ACHN (cell line): Measurements from ENCODE around the gene CCIN.

Source experiments
- DNase-seq: peaks from one replicate; pipeline ENCODE4 v3.0.0-alpha.2; 2015
- in situ Hi-C: cut with HindIII; loops from 2 replicates; pipeline ENCODE4 v1.10.0; 2017; ENCODE audit warnings: low sequenced_read_pairs, low pct_ligation_motif_present, low pct_unique_long_range_greater_than_20kb

Gene CCIN

DNA sequence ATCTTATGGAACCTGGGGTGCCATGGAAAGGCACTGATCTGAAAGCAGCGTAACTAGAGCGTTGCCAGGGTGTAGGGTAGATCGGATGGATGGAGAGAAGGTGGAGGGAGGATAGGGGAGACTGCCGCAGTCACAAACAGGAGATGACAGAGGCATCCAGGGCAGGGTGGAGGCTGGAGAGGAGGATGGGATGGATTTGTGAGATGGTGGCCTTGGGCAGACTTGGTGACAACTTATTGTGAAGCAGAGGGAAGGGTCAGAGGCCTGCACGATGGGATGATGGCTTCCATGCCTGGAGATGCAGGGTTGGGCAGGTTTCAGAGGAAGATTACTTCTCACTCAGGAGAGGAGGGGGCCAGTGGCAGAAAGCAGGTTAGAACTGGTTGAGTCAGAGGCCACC, 30.3 kb upstream of the CCIN start:
- no peak for DNase-seq
- in situ Hi-C loops, result no loop called here

DNA sequence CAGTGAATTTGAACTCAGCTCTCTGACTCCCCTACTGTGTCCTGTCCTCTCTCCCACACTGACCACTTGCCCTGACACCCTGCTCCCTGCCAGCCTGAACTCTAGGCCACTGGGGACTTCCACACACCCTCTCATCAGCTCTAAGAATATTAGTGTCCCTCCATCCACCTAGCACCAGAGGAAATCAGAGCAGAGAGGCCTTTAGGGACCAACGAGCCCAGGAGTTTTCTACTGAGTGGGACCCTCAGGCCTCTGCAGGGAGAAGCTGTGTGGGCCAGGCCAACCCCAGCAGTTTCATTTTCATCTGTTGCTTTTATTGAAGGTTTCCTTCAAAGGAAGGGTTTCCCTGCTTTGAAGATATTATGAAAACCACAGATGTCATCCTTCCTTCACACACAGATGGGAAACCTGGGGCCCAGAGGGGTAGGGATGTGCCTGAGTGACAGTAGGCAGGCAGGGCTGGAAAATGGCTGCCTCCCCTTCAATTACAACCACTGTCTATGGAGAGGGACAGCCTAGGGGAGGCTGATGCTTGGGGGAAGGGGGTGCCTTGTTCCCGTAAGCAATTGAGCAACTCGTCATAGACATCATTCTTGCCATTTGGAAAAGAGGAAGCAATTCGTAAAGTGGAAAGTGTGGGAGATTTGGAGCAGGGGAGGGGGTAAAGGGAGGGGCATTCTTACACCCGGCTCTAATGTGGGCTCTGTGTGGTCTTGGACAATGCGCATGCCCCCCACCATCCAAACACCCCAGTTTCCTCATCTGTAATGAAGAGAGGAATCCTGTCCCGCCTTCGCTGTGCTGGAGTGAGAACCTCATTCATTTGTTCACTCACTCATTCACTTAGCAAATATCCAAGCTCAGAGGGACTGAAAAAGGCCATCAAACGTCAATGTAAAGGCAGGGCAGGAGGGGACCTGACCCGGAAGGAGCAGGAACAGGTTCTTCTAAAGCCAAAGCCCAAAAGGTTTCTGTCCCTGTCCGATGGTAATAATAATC, 28.8 kb upstream of the CCIN start:
- in situ Hi-C loops, result no loop called here
- no peak for DNase-seq

DNA sequence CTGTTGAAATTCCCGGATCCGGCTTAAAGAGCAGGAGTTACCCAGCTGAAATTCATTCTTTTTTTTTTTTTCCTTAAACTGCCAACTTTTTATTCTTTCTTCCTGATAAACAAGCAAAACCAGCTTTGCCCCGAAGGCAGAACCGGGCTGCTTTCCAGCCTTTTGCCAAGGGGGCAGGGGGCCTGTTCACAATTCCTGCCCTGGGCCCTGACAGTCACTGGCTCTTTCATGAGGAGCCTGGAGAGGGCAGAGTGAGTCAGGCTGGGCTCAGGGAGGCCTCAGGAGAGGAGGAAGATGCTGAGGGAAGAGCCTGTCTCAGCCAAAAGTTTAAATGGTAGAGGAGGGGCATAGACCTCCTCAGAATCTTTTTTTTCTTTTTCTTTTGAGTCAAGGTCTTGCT, 27.9 kb upstream of the CCIN start:
- in situ Hi-C loops, result no loop called here
- DNase-seq, result peak; percentile 36

DNA sequence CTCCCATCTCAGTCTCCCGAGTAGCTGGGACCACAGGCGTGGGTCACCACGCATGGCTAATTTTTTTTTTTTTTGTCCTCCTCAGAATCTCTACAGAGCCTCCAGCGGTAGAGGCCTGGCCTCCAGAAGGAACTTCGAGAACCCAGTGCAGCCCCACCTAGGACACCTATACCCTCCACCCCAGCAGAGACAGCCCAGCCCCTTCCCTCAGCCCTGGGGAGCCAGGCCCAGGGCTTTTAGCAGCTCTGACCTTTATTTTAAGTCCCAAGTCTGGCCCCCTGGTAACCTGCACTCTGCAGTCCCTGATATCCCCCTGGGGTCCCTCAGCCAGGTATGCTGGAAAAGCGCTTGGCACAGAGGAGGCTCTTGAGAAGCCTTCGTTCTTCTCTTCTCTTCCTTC, 27.4 kb upstream of the CCIN start:
- DNase-seq, result no peak
- in situ Hi-C loops, result no loop called here

DNA sequence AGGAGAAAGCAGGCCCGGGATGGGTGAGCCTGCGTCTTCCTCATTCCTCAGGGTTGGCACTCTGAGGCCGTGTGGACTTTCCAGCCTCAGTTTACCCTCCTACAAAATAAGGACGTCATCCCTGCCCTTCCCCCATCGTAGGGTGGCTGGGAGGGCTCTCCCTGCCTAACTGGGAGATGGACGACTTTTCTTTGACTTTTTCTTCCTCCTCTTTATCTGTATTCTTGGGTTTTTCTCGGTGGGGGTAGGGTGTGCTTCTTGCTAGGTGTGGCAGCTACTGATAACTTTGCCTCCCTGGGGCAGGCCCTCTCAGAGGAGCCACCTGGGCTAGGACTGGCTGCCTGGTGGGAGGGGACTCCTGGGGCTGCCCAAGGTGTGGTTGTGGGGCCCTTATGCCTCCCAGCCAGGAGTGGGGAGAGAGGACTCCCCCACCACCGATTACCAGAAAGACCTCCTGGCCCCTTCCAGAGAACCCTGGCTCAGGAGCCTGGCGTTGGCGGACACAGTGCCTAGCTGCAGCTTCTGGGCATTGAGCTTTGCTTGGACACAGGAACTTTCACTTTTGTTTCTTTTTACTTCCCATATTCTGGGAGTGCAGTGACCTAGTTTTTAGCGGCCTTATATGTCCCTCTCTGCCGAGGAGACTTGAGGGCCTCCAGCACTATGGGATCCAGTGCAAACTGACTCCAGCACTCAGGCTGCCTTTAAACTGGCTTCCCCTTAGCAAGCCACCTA, 26.5 kb upstream of the CCIN start:
- DNase-seq, result no peak
- in situ Hi-C loops, result no loop called here

DNA sequence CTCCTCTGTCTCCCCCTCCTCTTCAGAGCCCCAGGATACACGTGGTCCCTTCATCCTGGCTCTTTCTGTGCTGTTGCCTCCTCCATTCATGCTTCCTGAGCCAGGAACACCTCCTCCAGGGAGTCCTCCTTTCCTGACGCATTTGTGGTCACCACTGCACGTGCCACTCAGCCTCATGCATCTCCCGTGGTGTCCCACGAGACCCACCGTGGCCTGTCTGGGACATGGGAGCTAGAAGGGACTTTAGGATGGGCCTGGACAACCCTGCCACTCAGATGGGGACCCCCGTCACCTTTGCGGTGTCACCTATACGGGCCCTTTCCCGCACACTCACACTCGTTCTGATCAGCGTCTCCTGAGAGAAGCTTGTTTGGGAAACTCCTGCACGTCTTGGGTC, 25.9 kb upstream of the CCIN start:
- no peak for DNase-seq
- in situ Hi-C loops, result no loop called here

DNA sequence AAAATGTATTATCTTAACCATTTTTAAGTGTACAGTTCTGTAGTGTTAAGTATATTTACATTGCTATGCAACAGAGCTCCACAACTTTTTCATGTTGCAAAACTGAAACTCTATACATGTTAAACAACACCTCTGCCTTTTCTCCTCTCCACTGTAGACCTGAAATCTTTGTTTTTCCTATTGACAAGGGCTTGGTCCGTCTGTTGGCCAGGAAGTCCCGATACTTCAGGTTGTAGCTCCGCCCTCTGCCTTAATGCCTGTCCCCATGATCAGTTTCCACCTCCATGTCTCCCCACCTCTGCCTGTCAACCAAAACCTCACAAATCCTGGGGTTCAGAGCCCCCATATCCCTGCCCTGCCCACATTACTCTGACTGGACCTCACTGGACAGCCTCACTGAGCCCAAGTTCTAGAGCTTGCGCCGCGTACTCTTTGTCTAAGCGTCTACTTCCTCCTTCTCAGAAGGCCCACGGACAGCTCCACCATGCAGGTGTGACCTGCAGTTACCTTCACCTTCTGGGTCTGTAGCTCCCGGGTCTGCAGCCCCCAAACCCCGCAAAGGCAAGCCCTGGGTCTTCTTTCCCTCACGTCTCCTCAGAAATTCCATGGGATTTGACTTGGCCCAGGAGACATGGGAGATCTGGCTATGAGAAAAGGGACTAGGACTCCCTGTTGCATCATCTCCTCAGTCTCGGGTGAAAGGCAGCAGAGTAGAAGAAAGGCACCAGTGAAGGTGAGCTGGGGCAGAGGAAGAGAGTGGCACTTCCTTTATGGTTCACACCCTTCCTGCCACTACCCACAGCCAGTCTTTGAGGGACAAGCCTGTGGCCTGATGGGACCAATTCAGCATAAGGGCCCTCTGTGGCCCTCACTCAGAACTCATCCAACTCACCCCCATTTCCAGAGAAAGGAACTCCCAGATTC, 24.6 kb upstream of the CCIN start:
- in situ Hi-C loops, result no loop called here

DNA sequence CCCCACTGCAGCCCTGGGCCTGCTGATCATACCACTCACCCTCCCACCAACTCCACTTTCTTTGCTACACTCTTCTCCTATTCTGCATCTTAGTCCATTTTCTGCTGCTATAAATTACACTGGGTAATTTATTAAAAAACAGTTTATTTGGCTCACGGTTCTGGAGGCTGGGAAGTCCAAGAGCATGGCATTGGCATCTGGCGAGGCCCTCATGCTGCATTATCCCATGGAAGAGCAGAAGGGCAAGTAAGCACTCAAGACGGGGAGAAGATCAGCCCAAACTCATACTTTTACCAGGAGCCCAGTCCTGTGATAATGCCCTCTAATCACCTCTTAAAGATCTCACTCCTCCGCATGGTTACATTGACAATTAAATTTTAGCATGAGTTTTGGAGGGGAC, 23.2 kb upstream of the CCIN start:
- in situ Hi-C loops, result no loop called here
- no peak for DNase-seq

More for the DNA sequence above, 24.6 kb upstream of the CCIN start:
- DNase-seq, result no peak

DNA sequence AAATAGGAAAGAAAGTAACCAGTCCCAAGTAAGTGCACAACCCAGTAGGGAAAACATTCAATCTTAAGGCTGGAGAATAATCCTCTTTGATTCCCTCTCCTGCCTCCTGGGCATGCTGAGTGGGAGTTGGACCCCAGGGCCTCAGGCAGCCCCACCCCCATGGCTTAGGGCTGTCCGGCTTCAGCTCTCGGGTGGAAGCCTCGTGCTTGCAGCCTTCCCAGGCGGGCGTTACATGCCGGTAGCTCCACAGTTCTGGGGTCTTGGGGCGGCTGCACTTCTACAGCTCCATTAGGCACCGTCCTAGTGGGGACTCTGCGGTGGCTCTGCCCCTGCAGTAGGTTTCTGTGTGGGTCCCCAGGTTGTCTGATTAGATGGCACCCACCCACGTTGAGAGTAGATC, 22.5 kb upstream of the CCIN start:
- DNase-seq, result no peak
- in situ Hi-C loops, result no loop called here

DNA sequence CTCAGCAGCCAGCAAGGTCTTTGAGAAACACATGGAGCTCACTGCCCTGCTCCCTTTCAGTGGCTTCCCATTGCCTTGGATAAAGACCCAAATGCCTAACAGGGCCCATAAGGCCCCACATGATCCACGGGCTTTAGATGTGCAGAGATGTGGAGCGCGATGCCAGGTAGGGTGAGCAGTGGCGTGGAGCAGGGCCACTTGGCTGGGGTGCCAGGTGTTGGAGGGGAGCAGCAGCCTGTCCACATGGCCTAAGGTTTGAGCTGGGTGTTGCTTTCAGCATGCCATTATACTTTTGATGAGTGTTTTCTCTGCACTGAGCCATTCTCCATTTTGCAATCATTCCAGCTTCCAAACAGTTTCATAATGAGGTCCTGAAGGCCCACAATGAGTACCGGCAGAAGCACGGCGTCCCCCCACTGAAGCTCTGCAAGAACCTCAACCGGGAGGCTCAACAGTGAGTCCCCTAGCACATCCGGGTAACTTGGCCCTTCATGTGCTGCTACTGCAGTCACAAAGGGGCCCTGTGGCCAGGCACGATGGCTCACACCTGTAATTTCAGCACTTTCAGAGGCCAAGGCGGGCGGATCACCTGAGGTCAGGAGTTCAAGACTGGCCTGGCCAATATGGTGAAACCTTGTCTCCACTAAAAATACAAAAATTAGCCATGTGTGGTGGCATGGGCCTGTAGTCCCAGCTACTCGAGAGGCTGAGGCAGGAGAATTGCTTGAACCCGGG, 21.6 kb upstream of the CCIN start:
- in situ Hi-C loops, result no loop called here
- DNase-seq, result no peak

DNA sequence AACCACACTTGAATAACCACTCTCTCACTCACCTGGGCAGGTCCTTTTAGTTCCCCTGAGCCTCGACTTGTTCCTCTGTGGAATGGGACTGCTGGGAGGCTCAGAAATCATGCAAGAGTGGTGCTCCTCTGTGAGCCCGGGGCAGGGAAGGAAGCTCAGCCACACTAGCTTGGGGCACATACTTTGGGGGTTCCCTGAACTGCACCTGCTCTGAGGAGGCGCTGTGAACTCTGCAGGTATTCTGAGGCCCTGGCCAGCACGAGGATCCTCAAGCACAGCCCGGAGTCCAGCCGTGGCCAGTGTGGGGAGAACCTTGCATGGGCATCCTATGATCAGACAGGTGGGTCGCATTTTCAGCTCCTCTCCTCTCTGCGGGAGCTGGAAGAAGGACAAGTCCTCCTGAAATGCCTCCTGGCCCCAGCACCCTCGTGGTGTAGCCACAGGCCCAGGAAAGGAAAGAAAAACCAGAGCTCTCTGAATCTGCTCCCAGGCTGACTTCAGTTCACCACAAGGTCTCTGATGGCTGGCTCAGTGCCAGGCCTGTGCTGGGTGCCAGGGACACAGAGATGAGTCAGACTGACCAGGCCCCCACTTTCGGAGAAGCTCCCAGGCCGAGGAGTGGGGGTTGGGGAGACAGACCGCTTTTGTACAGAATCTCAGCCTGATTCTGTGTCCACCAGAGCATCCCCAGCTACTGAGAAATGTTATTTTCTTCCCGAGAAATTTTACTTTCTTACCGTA, 20.7 kb upstream of the CCIN start:
- DNase-seq, result peak; percentile 96
- in situ Hi-C loops, result no loop called here

DNA sequence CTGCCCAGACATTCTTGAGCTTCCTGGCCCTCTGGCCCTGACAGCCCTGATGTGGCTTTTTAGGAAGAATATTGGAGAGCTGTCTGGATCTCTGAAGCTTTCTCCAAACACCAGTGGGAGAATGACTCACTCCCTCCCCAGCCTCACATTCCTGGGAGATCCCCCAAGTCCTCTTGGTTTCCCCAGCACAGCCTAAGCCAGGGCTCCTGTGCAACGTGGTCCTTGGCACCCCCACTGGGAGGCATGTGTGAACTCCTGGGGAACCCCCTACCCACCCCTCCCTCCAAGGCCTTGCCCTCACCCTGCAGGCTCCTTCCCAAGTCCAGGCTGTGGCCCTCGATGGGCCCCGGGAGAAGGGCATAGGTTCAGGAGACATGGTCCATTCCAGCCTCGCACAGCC, 20.0 kb upstream of the CCIN start:
- in situ Hi-C loops, result no loop called here
- DNase-seq, result peak; percentile 64

DNA sequence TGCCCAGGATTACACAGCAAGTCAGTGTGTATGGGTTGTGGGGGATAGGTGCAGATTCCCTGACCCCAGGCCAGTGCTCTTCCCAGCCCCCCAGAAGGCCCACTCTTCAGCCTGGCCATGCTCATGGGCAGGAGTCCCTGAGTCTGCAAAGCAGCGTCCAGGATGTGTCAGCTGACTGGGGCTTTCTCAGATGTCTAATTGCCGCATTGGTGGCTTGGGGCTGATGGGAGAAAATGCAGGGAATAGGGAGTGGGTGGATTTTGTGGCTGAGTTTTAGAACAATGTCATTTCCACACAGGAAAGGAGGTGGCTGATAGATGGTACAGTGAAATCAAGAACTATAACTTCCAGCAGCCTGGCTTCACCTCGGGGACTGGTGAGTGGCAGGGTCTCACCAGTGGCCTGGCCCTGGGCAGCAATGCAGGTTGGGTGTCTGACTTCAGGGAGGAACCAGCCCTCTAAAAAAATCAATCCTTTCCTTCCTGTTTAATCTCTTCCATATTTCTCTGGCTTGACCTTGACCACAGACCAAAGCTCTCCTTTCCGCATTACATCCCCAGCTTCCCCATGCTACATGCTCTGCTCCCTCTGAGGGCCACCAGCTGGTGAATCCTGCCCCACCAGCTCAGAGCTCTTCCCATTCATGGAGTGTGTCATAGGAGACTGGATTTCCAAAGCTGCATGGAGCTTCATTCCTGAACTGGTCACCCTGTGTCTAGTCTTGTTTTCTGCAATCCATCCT, 18.4 kb upstream of the CCIN start:
- in situ Hi-C loops, result no loop called here
- DNase-seq, result no peak

DNA sequence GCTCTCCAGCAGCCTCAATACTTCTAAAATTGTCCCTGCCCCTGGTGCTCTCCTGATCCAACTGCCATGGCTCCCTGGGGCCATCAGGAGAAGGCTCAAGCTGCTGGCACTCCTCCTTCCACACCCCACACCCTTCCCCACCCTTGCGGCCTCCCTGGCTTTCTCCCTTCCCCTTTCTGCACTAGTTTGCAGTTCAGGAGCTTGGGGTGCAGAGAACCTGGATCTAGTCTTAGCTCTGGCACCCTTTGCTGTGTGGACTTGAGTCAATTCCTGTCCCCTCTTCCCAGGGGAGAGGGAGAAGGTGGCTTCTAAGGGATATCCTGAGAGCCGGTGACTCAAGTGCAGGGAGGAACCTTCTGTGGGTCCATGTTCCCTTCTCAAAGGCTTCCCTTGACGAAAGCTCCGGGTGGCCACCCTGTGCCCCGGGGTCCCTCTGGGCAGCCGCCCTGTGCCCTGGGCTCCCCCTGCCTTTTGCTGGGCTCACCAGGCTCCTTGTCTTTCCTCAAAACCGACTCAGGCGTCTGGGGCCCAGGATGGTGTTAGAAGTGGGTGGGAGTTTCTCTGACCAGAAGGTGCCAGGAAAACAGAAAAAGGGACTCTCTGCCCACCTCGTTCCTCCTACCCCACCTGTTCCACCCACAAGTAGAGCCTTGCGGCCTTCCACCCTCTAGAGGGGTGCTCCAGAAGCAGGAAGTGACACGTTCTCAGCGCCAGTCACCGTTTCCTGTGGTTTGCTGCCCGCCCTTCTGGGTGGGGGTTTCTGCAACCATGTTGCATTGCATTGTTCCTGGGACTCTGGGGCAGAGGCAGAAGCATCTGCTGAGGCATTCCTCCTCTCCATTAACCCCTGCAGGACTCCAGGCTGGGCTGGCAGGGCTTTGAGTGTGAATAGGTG, 17.6 kb upstream of the CCIN start:
- in situ Hi-C loops, result no loop called here
- no peak for DNase-seq

DNA sequence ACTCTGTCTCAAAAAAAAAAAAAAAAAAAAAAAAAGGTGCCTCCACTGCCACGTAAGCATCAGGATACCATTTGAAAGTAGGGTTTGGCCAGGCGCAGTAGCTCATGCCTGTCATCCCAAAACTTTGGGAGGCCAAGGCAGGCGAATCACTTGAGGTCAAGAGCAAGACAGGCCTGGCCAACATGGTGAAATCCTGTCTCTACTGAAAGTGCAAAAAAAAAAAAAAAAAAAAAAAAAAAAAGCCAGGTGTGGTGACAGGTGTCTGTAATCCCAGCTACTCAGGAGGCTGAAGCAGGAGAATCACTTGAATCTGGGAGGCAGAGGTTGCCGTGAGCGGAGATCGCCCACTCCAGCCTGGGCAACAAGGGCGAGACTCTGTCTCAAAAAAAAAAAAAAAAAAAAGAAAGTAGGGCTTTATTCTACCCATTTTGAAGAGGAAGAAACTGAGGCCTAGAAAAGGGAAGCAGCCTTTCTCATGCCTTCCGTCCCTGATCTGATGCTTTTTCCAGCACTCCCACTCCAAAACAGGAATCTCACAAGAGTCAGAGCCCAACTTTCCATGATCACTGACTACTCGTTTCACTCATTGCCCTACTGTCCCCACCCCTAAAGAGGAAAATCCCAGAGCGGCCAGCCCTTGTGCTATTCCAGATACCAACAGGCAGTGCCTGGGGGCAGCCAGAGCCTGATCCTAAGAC, 16.3 kb upstream of the CCIN start:
- in situ Hi-C loops, result no loop called here
- DNase-seq, result no peak

DNA sequence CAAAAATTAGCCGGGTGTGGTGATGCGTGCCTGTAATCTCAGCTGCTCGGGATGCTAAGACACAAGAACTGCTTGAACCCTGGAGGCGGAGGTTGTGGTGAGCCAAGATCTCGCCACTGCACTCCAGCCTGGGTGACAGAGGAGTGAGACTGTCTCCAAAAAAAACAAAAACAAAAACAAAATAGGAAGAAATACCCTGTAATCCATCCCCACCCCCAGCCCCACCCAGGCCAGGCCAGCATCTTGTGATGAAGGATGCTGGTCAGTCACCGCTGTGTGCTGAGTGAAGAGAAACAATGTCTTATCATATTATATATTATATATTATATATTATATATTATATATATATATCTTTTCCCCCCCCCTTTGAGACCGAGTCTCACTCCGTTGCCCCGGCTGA, 15.4 kb upstream of the CCIN start:
- in situ Hi-C loops, result no loop called here
- DNase-seq, result no peak
